Esophagus muscularis mucosa (tissue), 4 donors: ENCODE measurements around the gene CENPT.

Experiments used
- EP300 ChIP-seq: sonication (generic); formaldehyde crosslinking; IDR thresholded peaks from one replicate; pipeline ENCODE4 v1.6.1; 2017; ENCODE audit warnings: antibody characterized with exemption
- POLR2A ChIP-seq: fragments of 450-650 bp; IDR thresholded peaks from one replicate; pipeline ENCODE4 v1.6.1; 2017; ENCODE audit warnings: antibody characterized with exemption, moderate library complexity, mild to moderate bottlenecking, low read depth
- TF ChIP-seq, protein P1 (sequence below), 3 experiments: fragments of 200-600 bp in 2 of 3; fragments of 450-650 bp in 1 of 3; sonication (generic) in 2 of 3; IDR thresholded peaks; one replicate each; pipeline ENCODE4 v1.5.1; 2017 to 2019; ENCODE audit warnings: antibody characterized with exemption in 3 of 3, mild to moderate bottlenecking in 2 of 3, moderate library complexity in 1 of 3

DNA sequence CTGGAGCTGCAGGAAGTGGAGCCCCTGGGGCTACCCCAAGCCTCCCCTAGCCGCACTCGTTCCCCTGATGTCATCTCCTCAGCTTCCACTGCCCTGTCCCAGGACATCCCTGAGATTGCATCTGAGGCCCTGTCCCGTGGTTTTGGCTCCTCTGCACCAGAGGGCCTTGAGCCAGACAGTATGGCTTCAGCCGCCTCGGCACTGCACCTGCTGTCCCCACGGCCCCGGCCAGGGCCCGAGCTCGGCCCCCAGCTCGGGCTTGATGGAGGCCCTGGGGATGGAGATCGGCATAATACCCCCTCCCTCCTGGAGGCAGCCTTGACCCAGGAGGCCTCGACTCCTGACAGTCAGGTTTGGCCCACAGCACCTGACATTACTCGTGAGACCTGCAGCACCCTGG is 33.1 kb upstream of the CENPT start:
- TF ChIP-seq, protein P1, sequence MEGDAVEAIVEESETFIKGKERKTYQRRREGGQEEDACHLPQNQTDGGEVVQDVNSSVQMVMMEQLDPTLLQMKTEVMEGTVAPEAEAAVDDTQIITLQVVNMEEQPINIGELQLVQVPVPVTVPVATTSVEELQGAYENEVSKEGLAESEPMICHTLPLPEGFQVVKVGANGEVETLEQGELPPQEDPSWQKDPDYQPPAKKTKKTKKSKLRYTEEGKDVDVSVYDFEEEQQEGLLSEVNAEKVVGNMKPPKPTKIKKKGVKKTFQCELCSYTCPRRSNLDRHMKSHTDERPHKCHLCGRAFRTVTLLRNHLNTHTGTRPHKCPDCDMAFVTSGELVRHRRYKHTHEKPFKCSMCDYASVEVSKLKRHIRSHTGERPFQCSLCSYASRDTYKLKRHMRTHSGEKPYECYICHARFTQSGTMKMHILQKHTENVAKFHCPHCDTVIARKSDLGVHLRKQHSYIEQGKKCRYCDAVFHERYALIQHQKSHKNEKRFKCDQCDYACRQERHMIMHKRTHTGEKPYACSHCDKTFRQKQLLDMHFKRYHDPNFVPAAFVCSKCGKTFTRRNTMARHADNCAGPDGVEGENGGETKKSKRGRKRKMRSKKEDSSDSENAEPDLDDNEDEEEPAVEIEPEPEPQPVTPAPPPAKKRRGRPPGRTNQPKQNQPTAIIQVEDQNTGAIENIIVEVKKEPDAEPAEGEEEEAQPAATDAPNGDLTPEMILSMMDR (IDR thresholded peaks at IDR 0.05) = no peak
- no peak for TF ChIP-seq POLR2A
- TF ChIP-seq EP300 = no peak
